Kidney epithelial cell (primary cell): ENCODE results near the gene NFKBIA. TPM values are rescaled to one million over a fixed set of nuclear protein-coding genes. Genes with fewer than 3 reads are reported as not detected.

Experiments
- DNase-seq: peaks from one replicate; pipeline ENCODE4 v3.0.0-alpha.2; 2010; ENCODE audit warnings: low read depth
- H3K27me3 ChIP-seq: 2 replicates; pipeline ENCODE4 v1.6.0; 2011; ENCODE audit warnings: low read length; ENCODE audit not compliant: control insufficient read depth, insufficient read depth
- H3K36me3 ChIP-seq: 2 replicates; pipeline ENCODE4 v1.5.1; 2011; ENCODE audit warnings: low read length; ENCODE audit not compliant: control insufficient read depth, insufficient read depth
- H3K4me3 ChIP-seq: 2 replicates; pipeline ENCODE4 v1.5.1; 2011; ENCODE audit warnings: low read depth, mild to moderate bottlenecking, control low read depth, low read length
- total RNA-seq: library from RNA; depleted of rRNA; stranded (reverse); fragments of >200 nt; gene quantifications from 2 replicates; pipeline ENCODE4 v1.2.3, GENCODE V29; 2015
- TF ChIP-seq, protein P1 (sequence below): IDR thresholded peaks from 2 replicates; pipeline ENCODE4 v1.5.1; 2011; ENCODE audit warnings: mild to moderate bottlenecking, moderate library complexity, low read length, control low read depth, inconsistent platforms; ENCODE audit not compliant: insufficient read depth, poor library complexity, severe bottlenecking

NFKBIA gene
- total RNA-seq, 1 donor from 2014 or later: 196 TPM

DNA sequence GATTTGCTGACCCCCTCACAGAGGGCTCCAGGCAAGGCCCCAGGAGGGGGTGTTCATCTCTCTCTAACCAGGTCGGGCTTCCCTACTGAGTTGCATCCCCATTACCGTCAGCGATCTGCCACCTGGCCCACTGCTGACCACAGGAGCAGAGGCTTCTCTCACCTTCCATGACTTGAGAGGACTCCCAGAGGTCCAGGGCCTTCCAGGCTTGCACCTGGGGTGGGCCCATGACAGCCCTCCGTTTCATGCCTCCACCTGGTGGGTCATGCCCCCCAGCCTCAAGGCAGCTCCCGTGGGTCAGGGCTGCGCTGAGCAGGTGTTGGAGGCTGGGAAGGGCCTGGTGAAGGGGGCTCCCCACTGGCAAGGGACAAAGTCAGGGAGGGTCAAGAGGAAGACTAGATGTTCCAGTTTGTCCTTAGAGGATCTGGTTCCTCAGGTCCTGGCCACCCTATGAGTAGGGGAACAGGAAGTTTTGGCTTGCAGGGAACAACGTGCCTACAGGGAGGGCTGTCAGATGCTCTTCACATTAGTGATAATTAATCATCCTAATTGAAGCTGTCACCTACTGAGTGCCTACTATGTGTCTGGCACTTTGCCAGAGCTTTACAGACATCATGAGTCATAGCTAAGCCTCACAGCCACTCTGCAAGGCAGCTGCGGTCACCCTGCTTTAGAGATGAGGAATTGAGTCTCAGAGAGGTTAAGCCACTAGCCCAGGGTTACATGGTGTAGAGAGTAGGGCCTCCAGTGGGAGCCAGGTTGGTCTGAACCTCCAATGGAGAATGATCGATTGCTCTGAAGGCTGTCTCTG, 13.8 kb downstream of the NFKBIA start:
- Histone ChIP-seq H3K4me3 (no peak overlapping the region), H3K36me3 (no peaks in the 10 kb centered on the region), H3K27me3 (no peaks in the 10 kb centered on the region)
- TF ChIP-seq, protein P1, sequence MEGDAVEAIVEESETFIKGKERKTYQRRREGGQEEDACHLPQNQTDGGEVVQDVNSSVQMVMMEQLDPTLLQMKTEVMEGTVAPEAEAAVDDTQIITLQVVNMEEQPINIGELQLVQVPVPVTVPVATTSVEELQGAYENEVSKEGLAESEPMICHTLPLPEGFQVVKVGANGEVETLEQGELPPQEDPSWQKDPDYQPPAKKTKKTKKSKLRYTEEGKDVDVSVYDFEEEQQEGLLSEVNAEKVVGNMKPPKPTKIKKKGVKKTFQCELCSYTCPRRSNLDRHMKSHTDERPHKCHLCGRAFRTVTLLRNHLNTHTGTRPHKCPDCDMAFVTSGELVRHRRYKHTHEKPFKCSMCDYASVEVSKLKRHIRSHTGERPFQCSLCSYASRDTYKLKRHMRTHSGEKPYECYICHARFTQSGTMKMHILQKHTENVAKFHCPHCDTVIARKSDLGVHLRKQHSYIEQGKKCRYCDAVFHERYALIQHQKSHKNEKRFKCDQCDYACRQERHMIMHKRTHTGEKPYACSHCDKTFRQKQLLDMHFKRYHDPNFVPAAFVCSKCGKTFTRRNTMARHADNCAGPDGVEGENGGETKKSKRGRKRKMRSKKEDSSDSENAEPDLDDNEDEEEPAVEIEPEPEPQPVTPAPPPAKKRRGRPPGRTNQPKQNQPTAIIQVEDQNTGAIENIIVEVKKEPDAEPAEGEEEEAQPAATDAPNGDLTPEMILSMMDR: no peak
- DNase-seq: no peak

DNA sequence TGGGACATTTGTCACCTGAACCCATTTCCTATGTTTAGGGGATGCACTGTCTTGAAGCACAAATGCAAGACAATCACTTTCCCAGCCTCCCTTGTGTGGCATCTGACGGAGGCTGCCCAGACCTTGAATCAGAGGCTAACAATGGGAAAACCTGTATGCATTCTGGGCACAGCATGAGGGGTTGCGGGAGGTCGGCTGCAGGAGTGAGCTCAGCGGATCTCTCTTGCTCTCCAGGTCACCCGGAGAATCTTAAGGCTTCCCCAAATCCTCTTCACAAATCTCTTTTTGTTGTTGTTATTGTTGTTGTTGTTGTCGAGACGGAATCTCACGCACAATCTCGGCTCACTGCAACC, 15.3 kb downstream of the NFKBIA start:
- no peak for DNase-seq
- Histone ChIP-seq H3K27me3 (no peaks in the 10 kb centered on the region), H3K36me3 (no peaks in the 10 kb centered on the region), H3K4me3 (no peak overlapping the region)
- TF ChIP-seq, protein P1: no peak

DNA sequence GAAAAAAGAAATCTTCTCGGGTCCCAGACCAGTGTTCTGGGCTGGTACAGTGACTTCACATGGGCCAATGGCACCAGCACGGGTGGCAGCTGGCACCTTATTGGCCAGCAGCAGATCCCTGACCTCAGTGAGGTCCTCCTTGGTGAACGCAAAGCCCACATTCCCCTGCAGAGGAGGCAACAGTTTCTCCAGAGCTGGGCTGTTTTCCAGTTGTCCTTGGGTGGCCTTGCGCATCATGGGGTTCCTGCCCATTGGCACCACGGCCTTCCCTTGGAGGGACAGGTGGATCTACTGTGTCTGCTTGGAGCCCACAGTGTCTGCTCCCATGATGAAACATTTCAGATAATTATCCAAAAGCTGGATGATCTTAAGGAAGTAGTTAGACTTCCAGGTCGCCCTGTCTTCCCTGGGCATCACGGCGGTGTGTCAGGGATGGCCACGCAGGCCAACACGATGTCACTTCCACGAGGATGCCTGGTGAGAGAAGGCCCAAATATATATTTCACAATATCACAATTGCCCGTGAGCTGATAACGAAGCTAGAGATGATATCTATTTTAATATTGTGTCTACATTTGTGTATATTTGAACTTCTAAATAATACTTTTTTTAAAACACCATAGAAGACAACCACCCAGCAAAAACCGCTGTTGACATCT, 15.8 kb downstream of the NFKBIA start:
- H3K4me3 ChIP-seq: no peak overlapping the region
- H3K36me3 ChIP-seq: no peaks in the 10 kb centered on the region
- TF ChIP-seq, protein P1: no peak
- H3K27me3 ChIP-seq: no peaks in the 10 kb centered on the region
- no peak for DNase-seq

DNA sequence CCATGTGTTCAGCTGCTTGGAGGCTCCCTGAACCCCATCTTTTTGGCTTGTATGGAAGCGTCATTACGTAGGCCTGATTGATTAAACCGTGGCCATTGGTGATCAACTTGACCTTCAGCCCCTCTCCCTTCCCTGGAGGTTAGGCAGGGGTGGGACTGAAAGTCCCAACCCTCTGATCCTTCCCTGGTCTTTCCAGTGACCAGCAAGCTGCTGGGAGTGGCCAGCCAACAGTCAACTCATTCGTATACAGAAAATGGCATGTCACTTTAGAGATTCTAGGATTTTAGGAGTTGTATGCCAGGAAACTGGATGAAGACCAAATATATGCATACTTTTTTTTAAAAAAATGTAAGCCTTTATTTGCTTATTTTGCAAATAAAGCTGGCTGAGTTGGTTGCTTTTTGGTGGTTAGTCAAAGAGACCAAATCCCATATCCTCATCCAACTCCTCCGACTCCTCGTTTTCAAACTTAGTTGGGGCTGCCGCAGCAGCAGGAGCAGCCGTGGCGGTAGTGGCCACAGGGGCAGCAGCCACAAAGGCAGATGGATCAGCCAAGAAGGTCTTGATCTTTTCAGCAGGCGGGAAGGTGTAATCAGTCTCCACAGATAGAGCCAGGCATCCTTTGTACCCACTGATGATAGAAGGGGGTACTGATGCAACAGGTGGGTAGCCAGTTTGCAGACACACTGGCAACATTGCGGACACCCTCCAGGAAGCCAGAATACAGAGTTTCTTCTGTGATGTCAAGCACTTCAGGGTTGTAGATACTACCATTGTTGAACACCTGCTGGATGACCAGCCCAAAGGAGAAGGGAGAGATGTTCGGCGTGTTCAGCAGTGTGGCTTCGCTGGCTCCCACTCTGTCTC, 16.6 kb downstream of the NFKBIA start:
- TF ChIP-seq, protein P1: no peak
- Histone ChIP-seq H3K4me3 (no peak overlapping the region), H3K36me3 (no peaks in the 10 kb centered on the region), H3K27me3 (no peaks in the 10 kb centered on the region)
- no peak for DNase-seq

DNA sequence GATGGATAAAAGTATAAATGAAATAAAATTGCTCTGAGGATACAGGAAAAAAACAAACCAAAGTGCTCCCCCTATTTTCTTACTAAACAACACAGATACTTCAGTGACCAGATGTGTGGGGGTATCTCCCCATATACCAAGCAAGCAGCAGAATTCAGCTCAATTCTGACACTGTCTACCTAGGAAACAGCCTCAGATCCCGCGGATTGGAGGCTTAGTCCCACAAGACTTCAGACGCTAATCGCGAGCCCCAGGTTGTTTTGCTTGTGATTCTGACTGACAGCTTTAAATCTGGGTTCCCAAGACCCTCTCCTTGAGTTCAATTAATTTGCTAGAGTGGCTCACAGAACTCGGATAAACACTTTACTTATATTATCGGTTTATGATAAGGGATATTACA, 17.3 kb downstream of the NFKBIA start:
- H3K36me3 ChIP-seq: no peaks in the 10 kb centered on the region
- no peak for DNase-seq
- H3K27me3 ChIP-seq: no peaks in the 10 kb centered on the region
- TF ChIP-seq, protein P1: no peak
- no peak overlapping the region for H3K4me3 ChIP-seq
